Ishikawa (cell line): ENCODE data around the gene AMPD2.

Experiments used
- CEBPB ChIP-seq: IDR thresholded peaks from 2 replicates; pipeline ENCODE4 v1.6.1; 2012
- CREB1 ChIP-seq: IDR thresholded peaks from 2 replicates; pipeline ENCODE4 v1.6.1; 2012; ENCODE audit warnings: low read depth
- EGR1 ChIP-seq: IDR thresholded peaks from 2 replicates; pipeline ENCODE4 v1.6.1; 2012
- EP300 ChIP-seq: IDR thresholded peaks from 2 replicates; pipeline ENCODE4 v1.6.1; 2012; ENCODE audit warnings: borderline replicate concordance
- FOXM1 ChIP-seq: IDR thresholded peaks from 2 replicates; pipeline ENCODE4 v1.6.1; 2012; ENCODE audit warnings: low read depth, borderline replicate concordance
- MAX ChIP-seq: IDR thresholded peaks from 2 replicates; pipeline ENCODE4 v1.6.1; 2012
- NFIC ChIP-seq: IDR thresholded peaks from 2 replicates; pipeline ENCODE4 v1.6.1; 2012
- RAD21 ChIP-seq: IDR thresholded peaks from 2 replicates; pipeline ENCODE4 v1.6.1; 2012; ENCODE audit warnings: low read depth
- TAF1 ChIP-seq: IDR thresholded peaks from 2 replicates; pipeline ENCODE4 v1.6.1; 2012; ENCODE audit warnings: low read depth, mild to moderate bottlenecking
- TCF12 ChIP-seq: IDR thresholded peaks from 2 replicates; pipeline ENCODE4 v1.6.1; 2012; ENCODE audit warnings: low read depth
- TEAD4 ChIP-seq: IDR thresholded peaks from 2 replicates; pipeline ENCODE4 v1.6.1; 2012
- YY1 ChIP-seq: IDR thresholded peaks from 2 replicates; pipeline ENCODE4 v1.6.1; 2012; ENCODE audit warnings: low read depth
- ZBTB7A ChIP-seq: IDR thresholded peaks from 2 replicates; pipeline ENCODE4 v1.6.1; 2012; ENCODE audit warnings: low read depth
- TF ChIP-seq, protein P1 (sequence below): IDR thresholded peaks from 2 replicates; pipeline ENCODE4 v1.6.1; 2012; ENCODE audit warnings: low read depth, mild to moderate bottlenecking
- TF ChIP-seq, protein P2 (sequence below): IDR thresholded peaks from 2 replicates; pipeline ENCODE4 v1.6.1; 2012

Gene AMPD2

GRCh38 chr1:109669246-109669948, 49.8 kb downstream of the AMPD2 start:
- TF ChIP-seq RAD21 (no peak), CEBPB (no peak), TAF1 (no peak)

DNA sequence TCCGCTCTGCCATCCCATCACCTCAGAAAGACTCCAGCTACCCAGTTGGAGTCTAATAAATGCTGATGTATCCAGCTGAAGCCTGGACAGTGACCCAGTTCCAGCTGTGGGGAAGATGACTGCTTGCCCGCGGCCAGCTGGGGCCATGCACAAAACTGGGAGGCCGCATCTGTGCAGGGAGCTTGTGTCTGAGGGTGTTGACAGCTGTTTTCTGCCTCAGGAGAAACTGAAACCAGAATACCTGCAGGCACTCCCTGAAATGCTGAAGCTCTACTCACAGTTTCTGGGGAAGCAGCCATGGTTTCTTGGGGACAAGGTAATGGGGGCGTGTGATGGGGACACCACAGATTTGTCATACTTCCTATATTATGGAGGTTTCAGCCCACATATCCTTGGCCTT, 51.4 kb downstream of the AMPD2 start:
- TF ChIP-seq, protein P1, sequence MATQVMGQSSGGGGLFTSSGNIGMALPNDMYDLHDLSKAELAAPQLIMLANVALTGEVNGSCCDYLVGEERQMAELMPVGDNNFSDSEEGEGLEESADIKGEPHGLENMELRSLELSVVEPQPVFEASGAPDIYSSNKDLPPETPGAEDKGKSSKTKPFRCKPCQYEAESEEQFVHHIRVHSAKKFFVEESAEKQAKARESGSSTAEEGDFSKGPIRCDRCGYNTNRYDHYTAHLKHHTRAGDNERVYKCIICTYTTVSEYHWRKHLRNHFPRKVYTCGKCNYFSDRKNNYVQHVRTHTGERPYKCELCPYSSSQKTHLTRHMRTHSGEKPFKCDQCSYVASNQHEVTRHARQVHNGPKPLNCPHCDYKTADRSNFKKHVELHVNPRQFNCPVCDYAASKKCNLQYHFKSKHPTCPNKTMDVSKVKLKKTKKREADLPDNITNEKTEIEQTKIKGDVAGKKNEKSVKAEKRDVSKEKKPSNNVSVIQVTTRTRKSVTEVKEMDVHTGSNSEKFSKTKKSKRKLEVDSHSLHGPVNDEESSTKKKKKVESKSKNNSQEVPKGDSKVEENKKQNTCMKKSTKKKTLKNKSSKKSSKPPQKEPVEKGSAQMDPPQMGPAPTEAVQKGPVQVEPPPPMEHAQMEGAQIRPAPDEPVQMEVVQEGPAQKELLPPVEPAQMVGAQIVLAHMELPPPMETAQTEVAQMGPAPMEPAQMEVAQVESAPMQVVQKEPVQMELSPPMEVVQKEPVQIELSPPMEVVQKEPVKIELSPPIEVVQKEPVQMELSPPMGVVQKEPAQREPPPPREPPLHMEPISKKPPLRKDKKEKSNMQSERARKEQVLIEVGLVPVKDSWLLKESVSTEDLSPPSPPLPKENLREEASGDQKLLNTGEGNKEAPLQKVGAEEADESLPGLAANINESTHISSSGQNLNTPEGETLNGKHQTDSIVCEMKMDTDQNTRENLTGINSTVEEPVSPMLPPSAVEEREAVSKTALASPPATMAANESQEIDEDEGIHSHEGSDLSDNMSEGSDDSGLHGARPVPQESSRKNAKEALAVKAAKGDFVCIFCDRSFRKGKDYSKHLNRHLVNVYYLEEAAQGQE, result no peak
- no peak for TF ChIP-seq EGR1
- no peak for TF ChIP-seq MAX
- no peak for TF ChIP-seq EP300
- TF ChIP-seq TEAD4, result no peak
- TF ChIP-seq, protein P2, sequence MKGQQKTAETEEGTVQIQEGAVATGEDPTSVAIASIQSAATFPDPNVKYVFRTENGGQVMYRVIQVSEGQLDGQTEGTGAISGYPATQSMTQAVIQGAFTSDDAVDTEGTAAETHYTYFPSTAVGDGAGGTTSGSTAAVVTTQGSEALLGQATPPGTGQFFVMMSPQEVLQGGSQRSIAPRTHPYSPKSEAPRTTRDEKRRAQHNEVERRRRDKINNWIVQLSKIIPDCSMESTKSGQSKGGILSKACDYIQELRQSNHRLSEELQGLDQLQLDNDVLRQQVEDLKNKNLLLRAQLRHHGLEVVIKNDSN, result no peak
- TF ChIP-seq TAF1, result no peak

- TF ChIP-seq EP300 (no peak), YY1 (no peak), ZBTB7A (no peak), RAD21 (no peak), FOXM1 (no peak), MAX (no peak), CEBPB (no peak), CREB1 (no peak), TCF12 (no peak), NFIC (no peak), EGR1 (no peak)
- TF ChIP-seq, protein P1, result no peak
- TF ChIP-seq, protein P2, result no peak
Observed at GRCh38 chr1:109677459-109677858, 57.8 kb downstream of the AMPD2 start.
